ENCODE measurements around the gene NDST3.

DNA sequence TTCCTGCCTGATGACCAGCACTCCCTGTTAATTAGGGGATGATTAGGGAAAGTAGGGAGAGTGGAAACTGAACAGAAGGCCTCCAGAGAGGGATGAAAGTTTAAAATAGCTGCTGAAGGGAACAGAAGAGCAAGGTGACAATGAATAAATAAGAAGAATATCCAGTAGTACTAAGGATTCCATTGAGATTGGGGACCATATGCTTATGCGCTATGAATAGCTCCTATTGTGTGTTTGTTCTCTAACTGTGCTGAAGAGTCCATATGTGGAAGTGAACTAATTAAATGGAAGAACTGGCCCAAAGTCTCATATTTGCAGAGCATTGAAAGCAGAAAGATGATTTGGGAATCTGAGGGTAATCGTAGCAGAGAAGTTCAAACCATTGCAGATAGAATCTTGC, 181.5 kb downstream of the NDST3 start:
- TF ChIP-seq, protein P1, sequence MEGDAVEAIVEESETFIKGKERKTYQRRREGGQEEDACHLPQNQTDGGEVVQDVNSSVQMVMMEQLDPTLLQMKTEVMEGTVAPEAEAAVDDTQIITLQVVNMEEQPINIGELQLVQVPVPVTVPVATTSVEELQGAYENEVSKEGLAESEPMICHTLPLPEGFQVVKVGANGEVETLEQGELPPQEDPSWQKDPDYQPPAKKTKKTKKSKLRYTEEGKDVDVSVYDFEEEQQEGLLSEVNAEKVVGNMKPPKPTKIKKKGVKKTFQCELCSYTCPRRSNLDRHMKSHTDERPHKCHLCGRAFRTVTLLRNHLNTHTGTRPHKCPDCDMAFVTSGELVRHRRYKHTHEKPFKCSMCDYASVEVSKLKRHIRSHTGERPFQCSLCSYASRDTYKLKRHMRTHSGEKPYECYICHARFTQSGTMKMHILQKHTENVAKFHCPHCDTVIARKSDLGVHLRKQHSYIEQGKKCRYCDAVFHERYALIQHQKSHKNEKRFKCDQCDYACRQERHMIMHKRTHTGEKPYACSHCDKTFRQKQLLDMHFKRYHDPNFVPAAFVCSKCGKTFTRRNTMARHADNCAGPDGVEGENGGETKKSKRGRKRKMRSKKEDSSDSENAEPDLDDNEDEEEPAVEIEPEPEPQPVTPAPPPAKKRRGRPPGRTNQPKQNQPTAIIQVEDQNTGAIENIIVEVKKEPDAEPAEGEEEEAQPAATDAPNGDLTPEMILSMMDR (IDR thresholded peaks at IDR 0.05), result no peak
- no peak for TF ChIP-seq POLR2A (IDR thresholded peaks at IDR 0.05)
- no peak for TF ChIP-seq POLR2AphosphoS5 (IDR thresholded peaks at IDR 0.05)
